Measurements from ENCODE around the gene DDO.

DDO gene

DNA sequence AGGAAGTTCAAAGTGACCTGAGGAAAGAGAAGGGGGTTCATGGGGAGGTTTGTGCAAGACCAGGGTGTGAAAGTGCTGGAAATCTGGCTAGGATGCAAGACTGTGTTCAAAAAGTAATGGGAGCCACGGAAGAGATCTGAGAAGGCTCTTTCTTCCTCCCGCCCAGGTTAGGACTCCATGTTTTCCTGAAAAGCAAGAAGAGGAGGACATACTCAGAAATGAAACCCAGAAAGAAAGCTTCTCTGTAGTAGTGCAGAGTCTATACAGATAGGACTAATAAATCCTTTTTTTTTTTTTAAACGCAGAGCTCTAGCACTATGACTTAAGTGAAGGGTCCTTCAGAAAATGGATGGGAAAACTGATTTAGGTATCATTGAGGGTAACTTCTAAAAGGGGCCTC is 3.2 kb upstream of the DDO start:
- DNase-seq: no peak

- no peak for DNase-seq
Measured at GRCh38 chr6:110414669-110415068, 706 bp downstream of the DDO start.

- no peak for DNase-seq
Measured at GRCh38 chr6:110412360-110412759, 3.0 kb downstream of the DDO start.

GRCh38 chr6:110410511-110410910 is 4.9 kb downstream of the DDO start:
- no peak for DNase-seq

DNA sequence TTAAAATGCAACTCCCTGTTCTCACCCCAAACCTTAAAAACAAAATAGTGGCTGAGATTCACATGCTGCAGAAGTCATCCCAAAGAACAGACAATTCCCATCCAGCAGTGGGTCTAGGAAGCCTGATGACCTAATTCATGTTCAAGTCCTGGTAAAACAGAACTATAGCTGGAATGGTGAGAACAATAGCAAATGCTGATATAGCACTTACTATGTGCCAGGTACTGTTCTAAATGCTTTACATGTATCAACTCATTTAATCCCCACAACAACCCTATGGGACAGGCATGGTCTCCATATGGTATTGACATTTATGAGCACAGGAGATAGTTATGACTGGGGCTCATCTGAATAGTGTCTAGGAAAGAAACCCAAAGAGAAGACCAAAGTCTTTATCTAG is 5.6 kb downstream of the DDO start:
- no peak for DNase-seq

DNA sequence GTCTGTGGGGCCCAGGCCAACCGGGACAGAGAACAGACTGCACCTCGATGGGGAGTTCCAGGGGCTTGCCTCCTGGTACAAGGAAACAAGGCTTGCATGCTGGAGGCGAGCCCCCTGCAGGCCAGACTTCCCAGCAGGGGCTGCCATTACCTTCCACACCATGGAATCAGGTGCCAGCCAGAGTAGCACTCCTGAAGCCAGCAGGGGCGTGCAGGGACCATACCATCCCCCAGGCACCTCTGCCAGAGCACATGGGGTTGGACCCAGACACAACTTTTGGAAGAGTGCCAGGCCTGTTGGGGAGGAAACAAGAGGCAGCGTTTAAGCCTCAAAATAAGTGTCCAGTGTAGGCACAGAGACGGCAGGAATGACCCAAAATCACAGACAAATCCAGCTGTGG is 6.5 kb downstream of the DDO start:
- DNase-seq: no peak

- DNase-seq: no peak
Measured at GRCh38 chr6:110404607-110405006, 10.8 kb downstream of the DDO start.

DNA sequence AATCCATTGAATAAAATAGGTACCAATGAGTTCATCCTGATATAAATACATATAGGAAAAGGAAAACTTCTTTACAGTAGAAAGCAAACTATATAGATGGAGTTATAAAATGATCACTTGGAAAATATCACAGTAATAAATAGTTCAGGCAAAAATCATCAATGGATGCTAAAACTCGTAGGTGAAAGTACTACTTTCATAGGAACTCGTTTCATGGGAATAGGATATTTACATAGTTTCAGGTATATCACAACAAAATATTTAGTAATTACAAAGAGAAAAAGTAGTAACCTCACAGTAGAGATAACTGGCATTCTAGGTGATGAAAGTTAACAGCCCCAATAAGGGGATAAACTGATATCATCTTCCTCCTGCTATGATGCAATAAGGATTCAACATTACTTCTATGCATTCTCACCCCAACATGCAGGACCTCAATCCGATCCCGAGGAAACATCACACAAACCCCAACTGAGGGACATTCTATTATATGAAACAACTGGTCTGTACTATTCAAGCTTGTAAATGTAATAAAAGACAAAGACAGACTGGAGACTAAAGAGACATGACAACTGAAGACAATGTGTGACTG is 13.7 kb downstream of the DDO start:
- no peak for DNase-seq

- no peak for DNase-seq
Measured at GRCh38 chr6:110400208-110400607, 15.2 kb downstream of the DDO start.

- DNase-seq: no peak
Measured at GRCh38 chr6:110399219-110400071, 15.9 kb downstream of the DDO start.

DNA sequence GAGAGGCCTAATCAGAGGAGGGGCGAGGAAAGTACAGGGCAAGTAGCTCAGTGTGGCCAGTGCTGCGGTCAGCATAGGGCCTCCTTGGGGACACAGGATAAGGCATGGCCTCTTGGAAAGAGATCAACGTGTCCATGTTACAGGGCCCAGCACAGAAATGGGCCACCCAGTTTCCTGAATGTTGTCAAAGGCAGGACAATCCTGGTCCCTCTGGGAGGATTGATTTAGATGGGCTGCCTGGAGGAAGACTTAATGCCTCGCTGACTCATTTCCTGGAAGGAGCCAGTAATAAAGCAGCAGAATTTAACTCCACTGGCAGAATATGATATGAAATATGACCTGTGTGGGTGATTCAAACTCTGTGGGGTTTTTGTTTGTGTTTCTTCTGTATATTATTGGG is 16.6 kb downstream of the DDO start:
- DNase-seq: no peak

DNA sequence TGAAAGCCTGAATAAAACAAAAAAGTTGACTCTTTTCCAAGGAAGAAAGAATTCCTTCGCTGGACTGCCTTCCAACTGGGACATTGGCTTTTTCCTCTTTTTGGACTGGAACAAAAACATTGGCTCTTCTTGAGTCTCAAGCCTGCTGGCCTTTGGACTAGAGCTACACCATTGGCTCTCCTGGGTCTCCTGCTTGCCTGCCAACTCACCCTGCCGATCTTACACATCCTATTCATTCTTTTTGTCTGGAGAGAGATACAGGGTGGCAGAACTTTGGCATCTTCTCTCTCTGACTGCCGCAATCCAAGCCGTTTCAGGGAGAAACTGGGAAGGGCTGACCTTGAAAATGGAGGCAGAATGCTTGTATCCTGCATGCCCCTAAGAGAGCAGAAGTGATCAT is 20.2 kb downstream of the DDO start:
- no peak for DNase-seq

GRCh38 chr6:110394409-110394808 is 21.0 kb downstream of the DDO start:
- DNase-seq: no peak

- DNase-seq: no peak
Measured at GRCh38 chr6:110392727-110393126, 22.6 kb downstream of the DDO start.

DNA sequence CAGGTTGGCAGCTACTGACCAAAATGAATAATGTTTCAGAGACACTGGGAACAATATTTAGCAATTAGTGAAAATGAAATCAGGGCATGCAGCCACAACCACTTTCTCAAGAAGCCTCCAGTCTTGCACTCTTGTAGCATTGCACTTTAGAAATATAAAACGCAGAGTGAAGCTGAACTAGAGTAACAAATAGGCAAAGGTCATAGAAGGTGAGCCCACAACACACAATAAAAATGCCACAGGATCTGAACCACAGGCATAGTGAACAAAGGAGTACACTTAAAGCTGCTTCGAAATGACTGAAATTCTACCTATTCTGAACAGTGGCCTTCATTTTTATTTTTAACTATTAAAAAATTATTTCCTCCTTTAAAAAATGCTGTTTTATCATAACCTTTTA is 25.0 kb downstream of the DDO start:
- DNase-seq: no peak

GRCh38 chr6:110389689-110390382 is 25.5 kb downstream of the DDO start:
- DNase-seq: no peak

DNA sequence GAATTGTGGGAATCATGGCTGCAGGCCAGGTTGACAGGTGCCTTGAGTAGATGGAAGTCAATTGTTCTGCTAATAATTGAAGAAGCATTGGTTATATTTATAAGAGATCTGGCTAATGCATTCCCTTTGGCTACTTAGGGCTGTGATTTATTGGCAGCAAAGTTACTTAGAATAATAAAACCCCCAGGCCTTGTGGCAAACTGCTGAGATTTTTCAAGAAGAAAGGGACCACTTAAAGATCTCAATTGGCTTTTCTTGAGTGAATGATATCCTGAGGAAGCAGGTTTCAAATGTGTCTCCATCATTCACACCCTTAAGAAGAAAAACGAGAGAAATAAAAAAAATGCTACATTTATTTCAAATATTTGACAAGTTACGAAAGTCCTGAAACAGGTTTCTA is 27.4 kb downstream of the DDO start:
- no peak for DNase-seq

- DNase-seq: no peak
Measured at GRCh38 chr6:110385458-110385863, 29.9 kb downstream of the DDO start.

GRCh38 chr6:110378552-110378951 is 36.8 kb downstream of the DDO start:
- no peak for DNase-seq

GRCh38 chr6:110369066-110369465 is 46.3 kb downstream of the DDO start:
- no peak for DNase-seq

- DNase-seq: no peak
Measured at GRCh38 chr6:110368284-110368683, 47.1 kb downstream of the DDO start.

GRCh38 chr6:110367825-110368224 is 47.5 kb downstream of the DDO start:
- DNase-seq: no peak

GRCh38 chr6:110366975-110367374 is 48.4 kb downstream of the DDO start:
- no peak for DNase-seq

- DNase-seq: no peak
Measured at GRCh38 chr6:110366256-110366655, 49.1 kb downstream of the DDO start.

Measured in SIG-M5 (cell line).